Type B pancreatic cell (in vitro differentiated cells): ENCODE results near the gene DMRT3. TPM values are rescaled to one million over a fixed set of nuclear protein-coding genes. Genes with fewer than 3 reads are reported as not detected.

Source experiments
- DNase-seq: peaks from one replicate; pipeline ENCODE4 v3.0.0; 2021; ENCODE audit warnings: mixed read lengths; ENCODE audit not compliant: unreplicated experiment; ENCODE audit errors: extremely low spot score
- H3K27ac Mint-ChIP-seq: 2 replicates; pipeline ENCODE4 v1.8.0; 2021; ENCODE audit warnings: mild to moderate bottlenecking, mixed read lengths
- H3K27me3 Mint-ChIP-seq: 2 replicates; pipeline ENCODE4 v1.8.0; 2021; ENCODE audit warnings: mixed read lengths
- H3K36me3 Mint-ChIP-seq: 2 replicates; pipeline ENCODE4 v1.8.0; 2021; ENCODE audit warnings: mixed read lengths
- H3K4me1 Mint-ChIP-seq: one replicate; pipeline ENCODE4 v1.8.0; 2021; ENCODE audit warnings: mixed read lengths; ENCODE audit not compliant: unreplicated experiment
- H3K4me3 Mint-ChIP-seq: 2 replicates; pipeline ENCODE4 v1.8.0; 2021; ENCODE audit warnings: mild to moderate bottlenecking, mixed read lengths
- H3K9me3 Mint-ChIP-seq: 2 replicates; pipeline ENCODE4 v1.8.0; 2021; ENCODE audit warnings: mixed read lengths
- CTCF ChIP-seq: fragments of 200-600 bp; sonication (generic); conservative IDR thresholded peaks from 2 replicates; pipeline ENCODE4 v1.5.0; 2021; ENCODE audit warnings: antibody characterized with exemption, mild to moderate bottlenecking
- total RNA-seq: library from RNA; stranded (reverse); gene quantifications from 2 replicates; pipeline ENCODE4 v1.2.1, GENCODE V29; 2021; ENCODE audit warnings: low replicate concordance

The DMRT3 gene
- total RNA-seq, 1 donor from 2014 or later, result 0.80 TPM

- Mint-ChIP-seq H3K9me3 (peaks cover 8% of the 10 kb centered on the region), H3K27ac (peak overlapping the region; percentile 73), H3K27me3 (peaks cover 79% of the 10 kb centered on the region), H3K4me1 (peaks cover 12% of the 10 kb centered on the region), H3K36me3 (no peaks in the 10 kb centered on the region), H3K4me3 (peak overlapping the region; percentile 72)
- TF ChIP-seq CTCF, result no peak
- no peak for DNase-seq
Observed at GRCh38 chr9:935348-935965, 41.0 kb upstream of the DMRT3 start.

GRCh38 chr9:942805-943580 lies 33.5 kb upstream of the DMRT3 start:
- peaks cover 8% of the 10 kb centered on the region for H3K9me3 Mint-ChIP-seq

GRCh38 chr9:947985-948384 lies 28.5 kb upstream of the DMRT3 start:
- no peaks in the 10 kb centered on the region for H3K4me1 Mint-ChIP-seq
- H3K4me3 Mint-ChIP-seq, result no peak overlapping the region
- no peak for DNase-seq
- no peak for TF ChIP-seq CTCF
- no peak overlapping the region for H3K27ac Mint-ChIP-seq
- H3K36me3 Mint-ChIP-seq, result no peaks in the 10 kb centered on the region
- peaks cover 64% of the 10 kb centered on the region for H3K27me3 Mint-ChIP-seq
- no peaks in the 10 kb centered on the region for H3K9me3 Mint-ChIP-seq

More at GRCh38 chr9:942805-943580, 33.5 kb upstream of the DMRT3 start:
- no peak for DNase-seq
- TF ChIP-seq CTCF, result no peak
- H3K27me3 Mint-ChIP-seq, result peaks cover 75% of the 10 kb centered on the region
- no peak overlapping the region for H3K27ac Mint-ChIP-seq
- no peak overlapping the region for H3K4me3 Mint-ChIP-seq
- no peaks in the 10 kb centered on the region for H3K4me1 Mint-ChIP-seq
- H3K36me3 Mint-ChIP-seq, result no peaks in the 10 kb centered on the region

DNA sequence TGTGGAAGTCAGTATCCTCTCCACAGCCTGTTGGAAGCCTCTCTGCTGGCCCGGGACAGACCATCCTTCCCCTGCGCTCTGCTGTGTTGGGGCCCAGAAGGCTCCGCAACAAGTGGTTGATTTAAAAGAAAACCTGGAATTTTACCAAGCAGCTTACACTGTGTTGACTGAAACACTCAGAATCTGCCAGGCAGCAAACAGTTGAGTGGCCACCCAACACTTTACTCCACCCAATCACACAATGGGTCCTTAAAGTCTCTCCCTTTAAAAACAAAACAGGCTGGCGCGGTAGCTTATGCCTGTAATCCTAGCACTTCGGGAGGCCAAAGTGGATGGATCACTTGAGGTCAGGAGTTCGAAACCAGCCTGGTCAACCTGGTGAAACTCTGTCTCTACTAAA lies 28.0 kb upstream of the DMRT3 start:
- H3K9me3 Mint-ChIP-seq, result no peaks in the 10 kb centered on the region
- H3K4me3 Mint-ChIP-seq, result no peak overlapping the region
- H3K27me3 Mint-ChIP-seq, result peaks cover 59% of the 10 kb centered on the region
- H3K27ac Mint-ChIP-seq, result no peak overlapping the region
- H3K36me3 Mint-ChIP-seq, result no peaks in the 10 kb centered on the region
- no peak for DNase-seq
- no peak for TF ChIP-seq CTCF
- H3K4me1 Mint-ChIP-seq, result no peaks in the 10 kb centered on the region

GRCh38 chr9:950139-950538 lies 26.3 kb upstream of the DMRT3 start:
- Mint-ChIP-seq H3K36me3 (no peaks in the 10 kb centered on the region), H3K27ac (no peak overlapping the region), H3K9me3 (no peaks in the 10 kb centered on the region), H3K4me1 (no peaks in the 10 kb centered on the region), H3K27me3 (peaks cover 43% of the 10 kb centered on the region), H3K4me3 (no peak overlapping the region)
- TF ChIP-seq CTCF, result no peak
- DNase-seq, result no peak
